IPS-18c (cell line): ENCODE results near the gene SMARCAL1.

Source experiments
- H3K4me3 ChIP-seq: 2 replicates; pipeline ENCODE4 v1.7.0; 2013; ENCODE audit warnings: low read depth, mild to moderate bottlenecking, low read length, moderate library complexity; ENCODE audit not compliant: insufficient read depth
- H3K9me3 ChIP-seq: one replicate; pipeline ENCODE4 v1.6.1; 2013; ENCODE audit warnings: mild to moderate bottlenecking, low read length, moderate library complexity; ENCODE audit not compliant: control insufficient read depth, insufficient read depth

Gene SMARCAL1

DNA sequence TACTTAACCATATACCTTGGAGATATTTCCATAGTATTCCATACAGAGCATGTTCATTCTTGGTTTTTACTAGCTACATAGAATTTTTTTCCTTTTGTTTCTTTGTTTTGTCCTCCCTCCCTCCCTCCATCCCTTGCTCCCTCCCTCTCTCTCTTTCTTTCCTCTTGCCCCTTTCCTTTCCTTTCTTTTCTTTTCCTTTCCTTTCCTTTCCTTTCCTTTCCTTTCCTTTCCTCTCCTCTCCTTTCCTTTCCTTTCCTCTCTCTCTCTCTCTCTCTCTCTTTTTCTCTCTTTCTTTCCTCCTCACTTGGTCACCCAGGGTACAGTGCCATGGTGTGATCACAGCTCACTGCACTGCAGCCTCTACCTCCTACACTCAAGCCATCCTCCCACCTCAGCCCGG, 114.7 kb downstream of the SMARCAL1 start:
- Histone ChIP-seq H3K9me3 (no peaks in the 10 kb centered on the region), H3K4me3 (no peak overlapping the region)

- Histone ChIP-seq H3K4me3 (no peak overlapping the region), H3K9me3 (no peaks in the 10 kb centered on the region)
Observed at GRCh38 chr2:216527600-216527999, 115.3 kb downstream of the SMARCAL1 start.

- Histone ChIP-seq H3K4me3 (no peak overlapping the region), H3K9me3 (no peaks in the 10 kb centered on the region)
Observed at GRCh38 chr2:216532562-216532961, 120.3 kb downstream of the SMARCAL1 start.
